A549 (cell line): ENCODE measurements around the gene DMPK. TPM values are rescaled to one million over a fixed set of nuclear protein-coding genes. Genes with fewer than 3 reads are reported as not detected.

ENCODE experiments used
- ATAC-seq, 2 experiments: fragments of 200-7000 bp in 1 of 2; fragments of >200 bp in 1 of 2; cut with Nextera tagmentation in 1 of 2; cut with Tn5 transposase in 1 of 2; 3 replicates each; pipeline versions ENCODE4 v1.8.0 to v1.9.1; 2018 to 2020; ENCODE audit warnings: mild to moderate bottlenecking in 1 of 2, moderate library complexity in 1 of 2
- CTCF ChIA-PET: fragments of 300-600 bp; sonication (Branson Sonifier 250); formaldehyde crosslinking; extraction: SDS; loops from one replicate; lab custom pipeline; 2021; ENCODE audit warnings: antibody characterized with exemption, inconsistent platforms; lab: Yijun Ruan, JAX
- POLR2A ChIA-PET: fragments of 350-600 bp; formaldehyde crosslinking; extraction: SDS; loops from one replicate; lab custom pipeline; 2021; ENCODE audit warnings: antibody characterized with exemption, inconsistent platforms; lab: Yijun Ruan, JAX
- DNase-seq, 2 experiments: peaks; one replicate each; pipeline versions ENCODE4 v3.0.0 to v3.0.0-alpha.2; 2011 to 2016; ENCODE audit warnings: low read depth in 1 of 2, low spot score in 1 of 2
- FAIRE-seq: peaks from 2 replicates; lab custom pipeline; 2011; peaks lifted over from hg19 to GRCh38; lab: Jason Lieb, UNC
- H3K27ac ChIP-seq, 2 experiments: fragments of >200 bp; sonication (Bioruptor Twin); formaldehyde crosslinking; 3 replicates each; pipeline ENCODE4 v1.5.1; 2016 to 2017
- H3K4me1 ChIP-seq: fragments of >200 bp; sonication (Bioruptor Twin); formaldehyde crosslinking; 3 replicates; pipeline ENCODE4 v1.6.1; 2016
- H3K4me2 ChIP-seq: fragments of >200 bp; sonication (Bioruptor Twin); formaldehyde crosslinking; 3 replicates; pipeline ENCODE4 v1.6.1; 2016
- H3K4me3 ChIP-seq: fragments of >200 bp; sonication (Bioruptor Twin); formaldehyde crosslinking; 3 replicates; pipeline ENCODE4 v1.5.1; 2016
- H3K9me3 ChIP-seq: fragments of >200 bp; sonication (Bioruptor Twin); formaldehyde crosslinking; 3 replicates; pipeline ENCODE4 v1.6.1; 2016
- BCL3 ChIP-seq: fragments of >200 bp; sonication (Bioruptor Twin); formaldehyde crosslinking; IDR thresholded peaks from 3 replicates; pipeline ENCODE4 v1.6.1; 2016
- CBX8 ChIP-seq: fragments of 200-600 bp; sonication (generic); IDR thresholded peaks from 2 replicates; pipeline ENCODE4 v1.6.1; 2016
- CHD2 ChIP-seq: fragments of 150-350 bp; IDR thresholded peaks from 2 replicates; pipeline ENCODE4 v1.6.1; 2014; ENCODE audit warnings: low read length; ENCODE audit not compliant: partially characterized antibody
- CHD4 ChIP-seq: fragments of 200-600 bp; sonication (generic); IDR thresholded peaks from 2 replicates; pipeline ENCODE4 v1.6.1; 2016; ENCODE audit warnings: antibody characterized with exemption, mild to moderate bottlenecking, borderline replicate concordance
- EHF ChIP-seq: fragments of 250-450 bp; sonication (Bioruptor Pico); IDR thresholded peaks from 2 replicates; pipeline ENCODE4 v1.5.0; 2020; ENCODE audit warnings: mild to moderate bottlenecking
- FOSB ChIP-seq: fragments of 250-450 bp; sonication (Bioruptor Pico); IDR thresholded peaks from 2 replicates; pipeline ENCODE4 v1.5.0; 2020; ENCODE audit warnings: mild to moderate bottlenecking, moderate library complexity
- FOSL2 ChIP-seq, 2 experiments: fragments of 450-650 bp in 1 of 2; fragments of >200 bp in 1 of 2; sonication (Bioruptor Twin) in 1 of 2; formaldehyde crosslinking; IDR thresholded peaks; 2 replicates each; pipeline versions ENCODE4 v1.5.0 to v1.6.1; 2016 to 2020; ENCODE audit warnings: mild to moderate bottlenecking in 1 of 2, moderate library complexity in 1 of 2
- GATA3 ChIP-seq: IDR thresholded peaks from 2 replicates; pipeline ENCODE4 v1.6.1; 2012; ENCODE audit warnings: borderline replicate concordance
- HOXA7 ChIP-seq: fragments of 250-450 bp; sonication (Bioruptor Pico); IDR thresholded peaks from 2 replicates; pipeline ENCODE4 v1.5.0; 2020; ENCODE audit warnings: mild to moderate bottlenecking, moderate library complexity
- HOXB5 ChIP-seq: fragments of 250-450 bp; sonication (Bioruptor Pico); IDR thresholded peaks from 2 replicates; pipeline ENCODE4 v1.5.0; 2020; ENCODE audit warnings: mild to moderate bottlenecking, moderate library complexity
- MAFK ChIP-seq: fragments of 450-650 bp; IDR thresholded peaks from 2 replicates; pipeline ENCODE4 v1.6.1; 2014; ENCODE audit not compliant: partially characterized antibody
- MAZ ChIP-seq: fragments of 150-350 bp; IDR thresholded peaks from 2 replicates; pipeline ENCODE4 v1.6.1; 2014; ENCODE audit warnings: antibody characterized with exemption, low read depth, low read length, borderline replicate concordance
- NPAS2 ChIP-seq: fragments of 250-450 bp; sonication (Bioruptor Pico); IDR thresholded peaks from 2 replicates; pipeline ENCODE4 v1.8.0; 2022; ENCODE audit warnings: mild to moderate bottlenecking, moderate library complexity, borderline replicate concordance
- NR3C1 ChIP-seq: fragments of >200 bp; sonication (Bioruptor Twin); formaldehyde crosslinking; IDR thresholded peaks from 3 replicates; pipeline ENCODE4 v1.6.1; 2017
- PHF8 ChIP-seq: fragments of 200-600 bp; sonication (generic); IDR thresholded peaks from 2 replicates; pipeline ENCODE4 v1.6.1; 2016; ENCODE audit warnings: low read depth, mild to moderate bottlenecking, antibody characterized with exemption, moderate library complexity, borderline replicate concordance
- POLR2A ChIP-seq: IDR thresholded peaks from 2 replicates; pipeline ENCODE4 v1.6.1; 2012; ENCODE audit warnings: mild to moderate bottlenecking, low read length
- RAD21 ChIP-seq, 2 experiments: fragments of >200 bp in 1 of 2; sonication (Bioruptor Twin) in 1 of 2; formaldehyde crosslinking in 1 of 2; IDR thresholded peaks in 1 of 2; conservative IDR thresholded peaks in 1 of 2; 2 replicates in 1 of 2; 3 replicates in 1 of 2; pipeline ENCODE4 v1.6.1; 2012 to 2018; ENCODE audit warnings: inconsistent platforms in 1 of 2
- RCOR1 ChIP-seq: fragments of 150-350 bp; IDR thresholded peaks from 2 replicates; pipeline ENCODE4 v1.6.1; 2014; ENCODE audit warnings: antibody characterized with exemption, low read length, low read depth
- SREBF2 ChIP-seq: fragments of 450-650 bp; IDR thresholded peaks from 2 replicates; pipeline ENCODE4 v1.6.1; 2014; ENCODE audit warnings: mild to moderate bottlenecking, moderate library complexity
- TFCP2L1 ChIP-seq: fragments of 250-450 bp; sonication (Bioruptor Pico); IDR thresholded peaks from 2 replicates; pipeline ENCODE4 v1.5.0; 2021; ENCODE audit warnings: mild to moderate bottlenecking
- ZSCAN20 ChIP-seq: fragments of 250-450 bp; sonication (Bioruptor Pico); IDR thresholded peaks from 2 replicates; pipeline ENCODE4 v1.8.0; 2022; ENCODE audit warnings: mild to moderate bottlenecking, moderate library complexity
- WGBS: methylation state at CpG from one replicate; pipeline ENCODE4 v1.1.6; 2017; ENCODE audit errors: missing lambda C conversion rate; 5-methylcytosine and 5-hydroxymethylcytosine counted together
- polyA plus RNA-seq, 4 experiments: library from polyadenylated mRNA; depleted of rRNA in 3 of 4; stranded (reverse); fragments of >200 nt; fragmentation: RNase III in 1 of 4; extraction: RNeasy Plus Mini Kit Qiagen cat#74134 plus additional on column Dnase treatment in 1 of 4; gene quantifications; 2 replicates in 3 of 4; 3 replicates in 1 of 4; pipeline ENCODE4 v1.2.3, GENCODE V29; 2011 to 2017
- TF ChIP-seq, protein P1 (sequence below): fragments of 250-450 bp; sonication (Bioruptor Pico); IDR thresholded peaks from 2 replicates; pipeline ENCODE4 v1.5.0; 2021; ENCODE audit warnings: mild to moderate bottlenecking, moderate library complexity, borderline replicate concordance
- TF ChIP-seq, protein P2 (sequence below): fragments of 200-600 bp; sonication (generic); IDR thresholded peaks from 2 replicates; pipeline ENCODE4 v1.6.1; 2016; ENCODE audit warnings: antibody characterized with exemption, mild to moderate bottlenecking, moderate library complexity

The DMPK gene
- polyA plus RNA-seq, 2 of the 4 experiments (the other 2 are of a cell fraction): 21.6 to 56.6 TPM

- peaks cover 14% of the 10 kb centered on the region for H3K4me1 ChIP-seq
- CTCF ChIA-PET: interaction anchor here (1.2 to 74.3 kb wide), 5 partner anchors 2 to 79 kb away, joined by 3 to 2204 read pairs (median 4); partner anchors contain the start of genes DMPK, DMWD, RSPH6A and SIX5
- ATAC-seq (no peak), DNase-seq (no peak), FAIRE-seq (no peak)
- POLR2A ChIA-PET: no interaction called here
- TF ChIP-seq RCOR1 (0 out of 2 replicates have a peak, but pooled peaks have one; percentile 48), EHF (CRISPR knock-in tag) (no peak)
- H3K27ac ChIP-seq: no peak overlapping the region
- no peaks in the 10 kb centered on the region for H3K9me3 ChIP-seq
- no peak overlapping the region for H3K4me2 ChIP-seq
- H3K4me3 ChIP-seq: no peak overlapping the region
Measured at GRCh38 chr19:45805719-45806118, 23.4 kb upstream of the DMPK start.

GRCh38 chr19:45804959-45805230 is 22.6 kb upstream of the DMPK start:
- ChIA-PET POLR2A (no interaction called here), CTCF (interaction anchor here (1.2 to 74.3 kb wide), 5 partner anchors 3 to 80 kb away, joined by 3 to 2204 read pairs (median 4); partner anchors contain the start of genes DMPK, DMWD, FOXA3 and RSPH6A)
- no peak overlapping the region for H3K4me3 ChIP-seq
- H3K27ac ChIP-seq: no peak overlapping the region
- no peaks in the 10 kb centered on the region for H3K9me3 ChIP-seq
- FAIRE-seq: no peak
- no peak for ATAC-seq
- H3K4me1 ChIP-seq: peaks cover 12% of the 10 kb centered on the region
- WGBS: 80% methylated on average over 8 of the region's 8 CpGs
- TF ChIP-seq POLR2A: no peak
- no peak for TF ChIP-seq NR3C1
- TF ChIP-seq MAZ: no peak
- no peak for TF ChIP-seq CHD2
- no peak for TF ChIP-seq CHD4
- no peak for TF ChIP-seq GATA3
- TF ChIP-seq CBX8: no peak
- TF ChIP-seq PHF8: no peak
- no peak for TF ChIP-seq ZSCAN20 (CRISPR knock-in tag)
- no peak for TF ChIP-seq RAD21 (conservative IDR thresholded peaks at IDR 0.05 in 1 of 2, IDR thresholded peaks at IDR 0.05 in 1 of 2)
- no peak overlapping the region for H3K4me2 ChIP-seq
- no peak for DNase-seq

DNA sequence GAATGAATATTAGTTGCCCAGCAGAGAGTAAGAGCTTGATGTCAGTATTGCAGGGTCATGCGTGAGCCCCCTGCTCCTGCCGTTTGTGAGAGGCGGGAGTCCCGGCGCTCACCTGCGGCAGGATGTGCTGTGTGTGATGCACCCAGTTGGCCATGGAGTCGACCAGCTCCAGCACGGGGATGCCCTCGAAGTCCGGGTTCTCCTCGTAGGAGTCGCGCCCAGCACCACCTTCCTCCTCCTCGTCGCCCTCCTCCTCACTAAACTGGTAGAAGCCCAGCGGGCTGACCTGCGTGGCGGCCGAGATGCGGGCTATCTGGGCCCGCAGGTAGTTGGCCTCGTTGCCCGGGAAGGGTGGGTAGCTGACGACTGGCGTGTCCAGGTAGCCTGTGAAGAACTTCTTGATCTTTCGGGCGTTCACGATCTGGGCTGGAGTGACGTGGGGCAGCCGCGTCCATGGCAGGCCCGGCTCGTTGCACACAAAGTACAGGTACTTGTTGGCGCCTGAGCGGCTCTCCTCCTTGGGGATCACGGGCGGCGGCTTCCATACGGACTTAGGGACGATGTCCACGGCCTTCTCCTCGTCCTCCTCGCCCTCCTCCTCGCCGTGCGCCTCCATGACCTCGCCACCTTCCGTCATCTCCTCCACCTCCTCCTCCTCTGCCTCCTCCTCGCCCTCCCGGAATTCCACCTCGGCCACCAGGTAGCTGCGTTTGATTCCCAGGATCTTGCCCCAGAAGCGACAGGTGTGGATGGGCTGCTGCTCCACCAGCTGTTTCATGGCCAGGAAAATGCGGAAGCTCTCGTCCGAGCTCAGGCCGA is 22.1 kb upstream of the DMPK start:
- CTCF ChIA-PET: interaction anchor here (1.2 to 74.3 kb wide), 4 partner anchors 4 to 61 kb away, joined by 4 to 2204 read pairs (median 1104); partner anchors contain the start of genes DMPK, DMWD, FOXA3 and RSPH6A
- FAIRE-seq: no peak

More for the DNA sequence above, 22.1 kb upstream of the DMPK start:
- POLR2A ChIA-PET: interaction anchor here (0.6 kb wide), 1 partner anchor 13 kb away, joined by 7 read pairs; no protein-coding TSS in a partner anchor
- ATAC-seq (no peak), DNase-seq (no peak)
- no peak overlapping the region for H3K4me3 ChIP-seq
- H3K27ac ChIP-seq: no peak overlapping the region
- H3K9me3 ChIP-seq: no peaks in the 10 kb centered on the region
- WGBS: 88% methylated on average over 57 of the region's 57 CpGs
- H3K4me1 ChIP-seq: peaks cover 12% of the 10 kb centered on the region
- TF ChIP-seq, protein P1, sequence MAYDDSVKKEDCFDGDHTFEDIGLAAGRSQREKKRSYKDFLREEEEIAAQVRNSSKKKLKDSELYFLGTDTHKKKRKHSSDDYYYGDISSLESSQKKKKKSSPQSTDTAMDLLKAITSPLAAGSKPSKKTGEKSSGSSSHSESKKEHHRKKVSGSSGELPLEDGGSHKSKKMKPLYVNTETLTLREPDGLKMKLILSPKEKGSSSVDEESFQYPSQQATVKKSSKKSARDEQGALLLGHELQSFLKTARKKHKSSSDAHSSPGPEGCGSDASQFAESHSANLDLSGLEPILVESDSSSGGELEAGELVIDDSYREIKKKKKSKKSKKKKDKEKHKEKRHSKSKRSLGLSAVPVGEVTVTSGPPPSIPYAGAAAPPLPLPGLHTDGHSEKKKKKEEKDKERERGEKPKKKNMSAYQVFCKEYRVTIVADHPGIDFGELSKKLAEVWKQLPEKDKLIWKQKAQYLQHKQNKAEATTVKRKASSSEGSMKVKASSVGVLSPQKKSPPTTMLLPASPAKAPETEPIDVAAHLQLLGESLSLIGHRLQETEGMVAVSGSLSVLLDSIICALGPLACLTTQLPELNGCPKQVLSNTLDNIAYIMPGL (CRISPR knock-in tag): no peak
- TF ChIP-seq FOSL2 (IDR thresholded peaks at IDR 0.05): no peak
- TF ChIP-seq FOSL2 (CRISPR knock-in tag; IDR thresholded peaks at IDR 0.05): no peak
- TF ChIP-seq, protein P2, sequence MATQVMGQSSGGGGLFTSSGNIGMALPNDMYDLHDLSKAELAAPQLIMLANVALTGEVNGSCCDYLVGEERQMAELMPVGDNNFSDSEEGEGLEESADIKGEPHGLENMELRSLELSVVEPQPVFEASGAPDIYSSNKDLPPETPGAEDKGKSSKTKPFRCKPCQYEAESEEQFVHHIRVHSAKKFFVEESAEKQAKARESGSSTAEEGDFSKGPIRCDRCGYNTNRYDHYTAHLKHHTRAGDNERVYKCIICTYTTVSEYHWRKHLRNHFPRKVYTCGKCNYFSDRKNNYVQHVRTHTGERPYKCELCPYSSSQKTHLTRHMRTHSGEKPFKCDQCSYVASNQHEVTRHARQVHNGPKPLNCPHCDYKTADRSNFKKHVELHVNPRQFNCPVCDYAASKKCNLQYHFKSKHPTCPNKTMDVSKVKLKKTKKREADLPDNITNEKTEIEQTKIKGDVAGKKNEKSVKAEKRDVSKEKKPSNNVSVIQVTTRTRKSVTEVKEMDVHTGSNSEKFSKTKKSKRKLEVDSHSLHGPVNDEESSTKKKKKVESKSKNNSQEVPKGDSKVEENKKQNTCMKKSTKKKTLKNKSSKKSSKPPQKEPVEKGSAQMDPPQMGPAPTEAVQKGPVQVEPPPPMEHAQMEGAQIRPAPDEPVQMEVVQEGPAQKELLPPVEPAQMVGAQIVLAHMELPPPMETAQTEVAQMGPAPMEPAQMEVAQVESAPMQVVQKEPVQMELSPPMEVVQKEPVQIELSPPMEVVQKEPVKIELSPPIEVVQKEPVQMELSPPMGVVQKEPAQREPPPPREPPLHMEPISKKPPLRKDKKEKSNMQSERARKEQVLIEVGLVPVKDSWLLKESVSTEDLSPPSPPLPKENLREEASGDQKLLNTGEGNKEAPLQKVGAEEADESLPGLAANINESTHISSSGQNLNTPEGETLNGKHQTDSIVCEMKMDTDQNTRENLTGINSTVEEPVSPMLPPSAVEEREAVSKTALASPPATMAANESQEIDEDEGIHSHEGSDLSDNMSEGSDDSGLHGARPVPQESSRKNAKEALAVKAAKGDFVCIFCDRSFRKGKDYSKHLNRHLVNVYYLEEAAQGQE: no peak
- no peak for TF ChIP-seq SREBF2
- TF ChIP-seq NPAS2 (CRISPR knock-in tag): no peak
- TF ChIP-seq FOSB (CRISPR knock-in tag): no peak
- TF ChIP-seq HOXA7 (CRISPR knock-in tag): no peak
- TF ChIP-seq MAFK: no peak
- no peak for TF ChIP-seq BCL3
- no peak for TF ChIP-seq TFCP2L1 (CRISPR knock-in tag)
- TF ChIP-seq HOXB5: no peak
- no peak overlapping the region for H3K4me2 ChIP-seq
